Fibroblast of lung (primary cell): ENCODE results near the gene TBRG4. TPM values are rescaled to one million over a fixed set of nuclear protein-coding genes. Genes with fewer than 3 reads are reported as not detected.

Source experiments
- DNase-seq, 2 donors: peaks; one replicate each; pipeline versions ENCODE4 v3.0.0 to v3.0.0-alpha.2; 2010; ENCODE audit warnings: low read depth in 2 of 2
- H2AFZ ChIP-seq: 2 replicates; pipeline ENCODE4 v1.5.1; 2012; ENCODE audit warnings: low read length, control low read depth, inconsistent platforms
- H3K27ac ChIP-seq: 2 replicates; pipeline ENCODE4 v1.5.1; 2011; ENCODE audit warnings: low read length, control low read depth; ENCODE audit not compliant: insufficient read depth
- H3K27me3 ChIP-seq: 2 replicates; pipeline ENCODE4 v1.5.1; 2011; ENCODE audit warnings: mild to moderate bottlenecking, low read length; ENCODE audit not compliant: control insufficient read depth, insufficient read depth
- H3K36me3 ChIP-seq: 2 replicates; pipeline ENCODE4 v1.5.1; 2011; ENCODE audit warnings: low read length; ENCODE audit not compliant: control insufficient read depth, insufficient read depth
- H3K4me1 ChIP-seq: 2 replicates; pipeline ENCODE4 v1.5.1; 2011; ENCODE audit warnings: low read length; ENCODE audit not compliant: control insufficient read depth, insufficient read depth; ENCODE audit errors: extremely low read depth
- H3K4me2 ChIP-seq: 2 replicates; pipeline ENCODE4 v1.5.1; 2011; ENCODE audit warnings: low read length, control low read depth; ENCODE audit not compliant: insufficient read depth; ENCODE audit errors: extremely low read depth
- H3K4me3 ChIP-seq, 4 experiments: fragments of 200-600 bp in 1 of 4; sonication (generic) in 1 of 4; replicated peaks in 1 of 4; 2 replicates each; pipeline ENCODE4 v1.5.1; 2011 to 2016; ENCODE audit warnings: low read length in 4 of 4, low read depth in 3 of 4, mild to moderate bottlenecking in 3 of 4, control low read depth in 2 of 4, inconsistent platforms in 1 of 4, mixed read lengths in 1 of 4; ENCODE audit not compliant: insufficient read depth in 1 of 4; ENCODE audit errors: control extremely low read depth in 1 of 4
- H3K79me2 ChIP-seq: 2 replicates; pipeline ENCODE4 v1.5.1; 2012; ENCODE audit warnings: mild to moderate bottlenecking, low read length, inconsistent platforms; ENCODE audit not compliant: control insufficient read depth, insufficient read depth
- H3K9ac ChIP-seq: 2 replicates; pipeline ENCODE4 v1.5.1; 2011; ENCODE audit warnings: mild to moderate bottlenecking, low read length, control low read depth; ENCODE audit not compliant: insufficient read depth
- H3K9me3 ChIP-seq: 2 replicates; pipeline ENCODE4 v1.5.1; 2012; ENCODE audit warnings: low read depth, low read length; ENCODE audit not compliant: control insufficient read depth, insufficient read depth
- H4K20me1 ChIP-seq: 2 replicates; pipeline ENCODE4 v1.5.1; 2011; ENCODE audit warnings: low read length; ENCODE audit not compliant: control insufficient read depth, insufficient read depth; ENCODE audit errors: extremely low read depth
- EZH2 ChIP-seq: IDR thresholded peaks from 2 replicates; pipeline ENCODE4 v1.5.1; 2012; ENCODE audit warnings: low read length, control low read depth, mild to moderate bottlenecking; ENCODE audit errors: missing control alignments
- polyA plus RNA-seq, 2 donors: library from polyadenylated mRNA; depleted of rRNA in 1 of 2; stranded (reverse) in 1 of 2; unstranded in 1 of 2; fragments of >200 nt; gene quantifications; 2 replicates each; pipeline ENCODE4 v1.2.1, GENCODE V29; 2011 to 2012; ENCODE audit warnings: missing spikeins in 1 of 2
- total RNA-seq: library from RNA; depleted of rRNA; stranded (reverse); fragments of >200 nt; gene quantifications from 2 replicates; pipeline ENCODE4 v1.2.1, GENCODE V29; 2014
- TF ChIP-seq, protein P1 (sequence below), 2 donors: IDR thresholded peaks in 1 of 2; conservative IDR thresholded peaks in 1 of 2; 1 replicate in 1 of 2; 2 replicates in 1 of 2; pipeline ENCODE4 v1.5.1; 2011 to 2012; ENCODE audit warnings: low read length in 2 of 2, control low read depth in 1 of 2, inconsistent platforms in 1 of 2, low read depth in 1 of 2, mild to moderate bottlenecking in 1 of 2

Gene TBRG4
- total and polyA plus RNA-seq, 2 donors (not counting 1 experiment from before 2014, with no cell fraction given) = 27.4 to 52.2 TPM

- Histone ChIP-seq H3K27me3 (no peaks in the 10 kb centered on the region), H3K9me3 (no peaks in the 10 kb centered on the region), H3K4me2 (no peak overlapping the region), H4K20me1 (no peaks in the 10 kb centered on the region), H3K9ac (no peak overlapping the region), H3K4me1 (no peaks in the 10 kb centered on the region), H2AFZ (no peak overlapping the region), H3K36me3 (peaks cover 13% of the 10 kb centered on the region), H3K4me3 (no peak overlapping the region), H3K27ac (no peak overlapping the region), H3K79me2 (no peaks in the 10 kb centered on the region)
- no peak for DNase-seq
- no peak for TF ChIP-seq EZH2
- TF ChIP-seq, protein P1, sequence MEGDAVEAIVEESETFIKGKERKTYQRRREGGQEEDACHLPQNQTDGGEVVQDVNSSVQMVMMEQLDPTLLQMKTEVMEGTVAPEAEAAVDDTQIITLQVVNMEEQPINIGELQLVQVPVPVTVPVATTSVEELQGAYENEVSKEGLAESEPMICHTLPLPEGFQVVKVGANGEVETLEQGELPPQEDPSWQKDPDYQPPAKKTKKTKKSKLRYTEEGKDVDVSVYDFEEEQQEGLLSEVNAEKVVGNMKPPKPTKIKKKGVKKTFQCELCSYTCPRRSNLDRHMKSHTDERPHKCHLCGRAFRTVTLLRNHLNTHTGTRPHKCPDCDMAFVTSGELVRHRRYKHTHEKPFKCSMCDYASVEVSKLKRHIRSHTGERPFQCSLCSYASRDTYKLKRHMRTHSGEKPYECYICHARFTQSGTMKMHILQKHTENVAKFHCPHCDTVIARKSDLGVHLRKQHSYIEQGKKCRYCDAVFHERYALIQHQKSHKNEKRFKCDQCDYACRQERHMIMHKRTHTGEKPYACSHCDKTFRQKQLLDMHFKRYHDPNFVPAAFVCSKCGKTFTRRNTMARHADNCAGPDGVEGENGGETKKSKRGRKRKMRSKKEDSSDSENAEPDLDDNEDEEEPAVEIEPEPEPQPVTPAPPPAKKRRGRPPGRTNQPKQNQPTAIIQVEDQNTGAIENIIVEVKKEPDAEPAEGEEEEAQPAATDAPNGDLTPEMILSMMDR (conservative IDR thresholded peaks at IDR 0.05 in 1 of 2, IDR thresholded peaks at IDR 0.05 in 1 of 2; ENCODE audit: low read depth in 1 of 2, low read length in 2 of 2) = no peak
Observed at GRCh38 chr7:45069444-45070253, 41.8 kb downstream of the TBRG4 start.

DNA sequence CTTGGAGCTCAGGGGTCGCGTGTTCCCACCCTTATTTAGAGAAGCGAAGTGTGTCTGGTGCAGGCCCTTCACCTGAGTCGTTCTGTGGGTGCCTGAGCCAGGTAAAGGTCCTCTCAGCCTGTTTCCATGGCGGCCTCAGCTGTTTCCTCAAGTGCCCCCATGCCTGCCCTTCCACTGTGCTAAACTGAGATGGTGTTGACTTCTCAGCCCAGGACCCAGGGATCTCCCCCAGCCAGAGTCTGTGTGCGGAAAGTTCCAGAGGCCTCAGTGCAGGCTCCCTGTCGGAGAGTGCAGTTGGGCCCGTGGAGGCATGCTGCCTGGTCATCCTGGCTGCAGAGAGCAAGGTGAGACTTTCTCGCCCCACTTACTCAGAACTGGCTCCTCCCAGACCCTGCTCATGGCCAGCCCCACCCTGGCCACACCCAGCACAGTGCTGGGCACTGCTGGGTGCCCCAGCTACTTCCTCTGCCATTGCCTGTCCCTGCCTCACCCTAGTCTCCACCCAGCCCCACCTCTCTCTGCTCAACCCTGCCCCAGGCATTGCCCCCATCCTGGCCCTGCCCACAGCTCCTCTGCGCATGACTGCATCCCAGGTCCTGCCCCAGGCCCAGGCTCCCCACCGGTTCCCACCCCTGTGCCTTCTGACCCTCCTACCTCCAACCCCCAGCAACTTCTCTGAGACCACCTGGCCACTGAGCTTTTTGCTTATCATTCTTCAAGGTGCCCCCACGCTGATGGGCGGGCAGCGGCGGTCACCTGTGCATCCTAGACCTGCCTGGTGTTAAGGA lies 43.1 kb downstream of the TBRG4 start:
- no peaks in the 10 kb centered on the region for H4K20me1 ChIP-seq
- H2AFZ ChIP-seq = no peak overlapping the region
- no peak overlapping the region for H3K4me3 ChIP-seq
- no peak overlapping the region for H3K4me2 ChIP-seq
- H3K27ac ChIP-seq = no peak overlapping the region
- no peaks in the 10 kb centered on the region for H3K27me3 ChIP-seq
- DNase-seq = no peak
- H3K9me3 ChIP-seq = no peaks in the 10 kb centered on the region
- no peaks in the 10 kb centered on the region for H3K79me2 ChIP-seq
- no peak overlapping the region for H3K9ac ChIP-seq
- peaks cover 13% of the 10 kb centered on the region for H3K36me3 ChIP-seq
- TF ChIP-seq, protein P1 (conservative IDR thresholded peaks at IDR 0.05 in 1 of 2, IDR thresholded peaks at IDR 0.05 in 1 of 2; ENCODE audit: low read depth in 1 of 2, low read length in 2 of 2) = no peak
- TF ChIP-seq EZH2 = no peak
- H3K4me1 ChIP-seq = no peaks in the 10 kb centered on the region

GRCh38 chr7:45067582-45067981 lies 43.9 kb downstream of the TBRG4 start:
- Histone ChIP-seq H3K36me3 (peaks cover 8% of the 10 kb centered on the region), H3K4me2 (no peak overlapping the region), H3K79me2 (no peaks in the 10 kb centered on the region), H2AFZ (no peak overlapping the region), H3K9me3 (no peaks in the 10 kb centered on the region), H3K27ac (no peak overlapping the region), H3K9ac (no peak overlapping the region), H3K4me3 (no peak overlapping the region), H3K4me1 (no peaks in the 10 kb centered on the region), H4K20me1 (no peaks in the 10 kb centered on the region), H3K27me3 (no peaks in the 10 kb centered on the region)
- DNase-seq = no peak
- TF ChIP-seq EZH2 = no peak
- TF ChIP-seq, protein P1 (conservative IDR thresholded peaks at IDR 0.05 in 1 of 2, IDR thresholded peaks at IDR 0.05 in 1 of 2; ENCODE audit: low read depth in 1 of 2, low read length in 2 of 2) = no peak
